ENCODE results near the gene SERPINI2. TPM values are rescaled to one million over a fixed set of nuclear protein-coding genes. Genes with fewer than 3 reads are reported as not detected.

Gene SERPINI2
- total RNA-seq, 1 experiment from 2014 or later = not detected

DNA sequence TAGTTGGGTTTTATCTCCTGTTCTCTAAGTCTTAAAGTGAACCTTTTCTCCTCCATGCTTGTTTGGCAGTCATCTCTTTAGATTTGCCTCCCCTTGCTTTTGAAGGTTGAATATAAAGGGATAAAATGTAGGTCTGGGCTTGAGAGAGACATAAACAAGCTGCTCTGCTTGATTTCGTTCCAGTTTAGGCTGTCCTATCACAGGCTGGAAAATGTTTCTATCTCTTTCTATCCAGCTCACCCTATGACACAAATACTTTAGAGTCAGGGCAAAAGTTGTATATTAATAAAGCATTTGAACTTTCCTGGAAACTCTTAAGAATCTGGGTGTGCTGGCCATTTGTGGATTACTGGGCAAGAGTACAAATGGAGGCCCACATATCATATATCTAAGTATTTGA, 64.2 kb downstream of the SERPINI2 start:
- DNase-seq (ENCODE audit: low read depth in 1 of 2, low spot score in 2 of 2) = no peak
- H3K4me3 ChIP-seq = no peak overlapping the region
- no peaks in the 10 kb centered on the region for H3K27me3 ChIP-seq (replicated peaks)
- no peaks in the 10 kb centered on the region for H3K4me1 ChIP-seq (replicated peaks)
- no peaks in the 10 kb centered on the region for H3K36me3 ChIP-seq
- H3K27ac ChIP-seq = no peak overlapping the region
- no peaks in the 10 kb centered on the region for H3K9me3 ChIP-seq (replicated peaks)

DNA sequence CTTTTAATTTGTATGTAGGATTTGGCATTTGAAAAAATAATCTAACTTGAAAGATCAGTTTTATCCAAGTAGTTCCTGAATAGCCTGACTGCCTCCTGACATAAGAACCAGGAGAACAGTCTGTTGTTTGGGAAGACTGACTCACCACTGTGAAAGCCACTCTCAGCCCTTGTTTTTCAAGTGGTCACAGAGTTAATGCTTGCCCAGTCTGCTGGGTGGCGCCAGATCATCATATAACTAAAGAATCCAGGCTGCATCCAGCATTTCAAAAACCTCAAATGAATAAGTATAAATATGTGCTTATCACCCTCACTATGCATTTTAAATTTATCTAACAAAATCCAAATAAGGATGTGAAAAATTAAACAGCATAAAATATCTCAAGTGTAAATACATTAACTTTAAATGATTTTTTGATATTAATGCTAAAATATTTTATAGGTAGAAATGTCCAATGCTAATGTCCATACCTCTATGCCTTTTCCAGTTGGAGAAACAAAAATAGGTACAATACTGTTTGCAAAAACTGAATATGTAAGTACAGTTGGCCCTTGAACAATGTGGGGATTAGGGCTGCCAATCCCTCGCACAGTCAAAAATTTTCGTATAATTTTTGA, 66.9 kb downstream of the SERPINI2 start:
- Histone ChIP-seq H3K27me3 (replicated peaks) (no peaks in the 10 kb centered on the region), H3K36me3 (no peaks in the 10 kb centered on the region), H3K4me3 (no peak overlapping the region), H3K4me1 (replicated peaks) (no peaks in the 10 kb centered on the region), H3K9me3 (replicated peaks) (no peaks in the 10 kb centered on the region), H3K27ac (no peak overlapping the region)
- no peak for DNase-seq (ENCODE audit: low read depth in 1 of 2, low spot score in 2 of 2)

DNA sequence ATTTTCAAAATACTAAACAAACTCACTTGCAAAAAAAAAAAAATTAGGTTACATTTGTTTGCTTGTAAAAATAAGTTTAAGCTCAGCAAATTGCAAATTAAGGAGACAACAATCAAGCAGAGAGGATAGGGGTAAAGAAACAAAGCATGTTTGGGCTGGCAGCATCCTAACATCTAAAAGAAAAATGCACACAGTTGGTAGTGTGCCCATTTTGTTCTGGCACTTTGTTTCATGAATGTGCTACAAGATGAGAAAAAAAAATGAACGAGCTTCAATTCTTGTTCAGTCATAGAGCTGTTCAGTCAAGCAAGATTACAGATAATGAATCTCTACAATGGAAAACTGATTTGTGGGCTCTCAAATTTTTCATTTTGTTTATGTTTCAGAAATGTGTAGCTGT, 76.0 kb downstream of the SERPINI2 start:
- Histone ChIP-seq H3K4me3 (no peak overlapping the region), H3K27me3 (replicated peaks) (no peaks in the 10 kb centered on the region), H3K4me1 (replicated peaks) (no peaks in the 10 kb centered on the region), H3K27ac (no peak overlapping the region), H3K9me3 (replicated peaks) (no peaks in the 10 kb centered on the region), H3K36me3 (no peaks in the 10 kb centered on the region)
- no peak for DNase-seq (ENCODE audit: low read depth in 1 of 2, low spot score in 2 of 2)

DNA sequence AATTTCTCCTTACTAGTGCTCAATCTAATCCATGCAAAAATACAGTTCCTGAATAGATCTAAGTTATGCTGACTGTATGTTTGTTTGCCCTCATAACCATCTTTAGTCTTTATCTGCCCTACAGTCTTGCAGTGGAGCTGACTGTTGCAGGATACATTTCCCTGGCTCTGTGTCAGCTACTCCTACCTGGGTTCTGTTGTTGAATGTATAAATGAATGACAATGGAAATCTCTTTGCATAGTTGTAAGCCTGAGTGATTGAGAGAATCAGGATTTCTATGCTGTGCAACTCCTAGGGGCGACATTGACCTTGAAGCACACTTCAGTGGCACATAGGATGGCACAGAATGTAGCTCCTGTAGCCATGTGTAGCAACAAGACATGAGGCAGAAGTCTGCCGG, 77.8 kb downstream of the SERPINI2 start:
- H3K36me3 ChIP-seq = no peaks in the 10 kb centered on the region
- no peak for DNase-seq (ENCODE audit: low read depth in 1 of 2, low spot score in 2 of 2)
- no peak overlapping the region for H3K4me3 ChIP-seq
- no peaks in the 10 kb centered on the region for H3K4me1 ChIP-seq (replicated peaks)
- no peaks in the 10 kb centered on the region for H3K9me3 ChIP-seq (replicated peaks)
- no peaks in the 10 kb centered on the region for H3K27me3 ChIP-seq (replicated peaks)
- H3K27ac ChIP-seq = no peak overlapping the region

DNA sequence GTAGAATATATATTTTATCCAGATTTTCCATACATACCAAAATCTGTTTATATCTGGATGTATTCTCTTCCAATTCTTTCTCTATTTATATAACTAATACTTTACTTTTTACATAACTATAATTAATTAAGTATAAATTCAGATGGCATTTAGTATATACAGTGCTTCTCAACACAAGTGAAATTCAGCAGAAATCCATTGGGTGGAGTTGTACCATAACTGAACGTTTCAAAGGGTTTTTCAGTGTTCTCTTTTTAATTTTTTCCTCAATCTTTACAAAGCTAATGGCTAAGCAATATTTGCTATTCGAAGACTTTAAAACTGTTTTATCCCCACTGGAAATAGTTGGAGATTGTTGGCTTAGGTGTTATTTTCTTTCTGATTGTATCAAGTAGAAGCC, 79.8 kb downstream of the SERPINI2 start:
- no peaks in the 10 kb centered on the region for H3K27me3 ChIP-seq (replicated peaks)
- no peaks in the 10 kb centered on the region for H3K36me3 ChIP-seq
- H3K4me1 ChIP-seq (replicated peaks) = no peaks in the 10 kb centered on the region
- H3K4me3 ChIP-seq = no peak overlapping the region
- no peak overlapping the region for H3K27ac ChIP-seq
- H3K9me3 ChIP-seq (replicated peaks) = no peaks in the 10 kb centered on the region
- DNase-seq (ENCODE audit: low read depth in 1 of 2, low spot score in 2 of 2) = no peak

Other genes with a start within 250 kb of the SERPINI2 start
- gene ZBBX, start 93.7 kb downstream of the SERPINI2 start, total RNA-seq (2014; rRNA removed; shearing (Covaris generic)) = not detected in 2 replicates
- gene WDR49, start 179.9 kb upstream of the SERPINI2 start, total RNA-seq (2014; rRNA removed; shearing (Covaris generic)) = not detected in 2 replicates

Data from SJSA1 (cell line).